ENCODE data around the gene C11orf87.

- no peak for TF ChIP-seq CTCF (IDR thresholded peaks at IDR 0.05)
- no peak for TF ChIP-seq ZFX (IDR thresholded peaks at IDR 0.05; ENCODE audit: borderline replicate concordance)
Observed at GRCh38 chr11:109439684-109440083, 17.7 kb downstream of the C11orf87 start.
